HG03135 (cell line): Measurements from ENCODE around the gene CEP97.
"Not testable (repeated sequence)": the region's sequence is repeated elsewhere in the genome, so short reads cannot be mapped to it uniquely, and the experiment has no call there.

ENCODE experiments used
- ATAC-seq: cut with Tn5 transposase; IDR thresholded peaks from one replicate; pipeline ENCODE4 v1.9.1; 2021; ENCODE audit warnings: mild to moderate bottlenecking, moderate library complexity; ENCODE audit not compliant: unreplicated experiment

Gene CEP97, protein sequence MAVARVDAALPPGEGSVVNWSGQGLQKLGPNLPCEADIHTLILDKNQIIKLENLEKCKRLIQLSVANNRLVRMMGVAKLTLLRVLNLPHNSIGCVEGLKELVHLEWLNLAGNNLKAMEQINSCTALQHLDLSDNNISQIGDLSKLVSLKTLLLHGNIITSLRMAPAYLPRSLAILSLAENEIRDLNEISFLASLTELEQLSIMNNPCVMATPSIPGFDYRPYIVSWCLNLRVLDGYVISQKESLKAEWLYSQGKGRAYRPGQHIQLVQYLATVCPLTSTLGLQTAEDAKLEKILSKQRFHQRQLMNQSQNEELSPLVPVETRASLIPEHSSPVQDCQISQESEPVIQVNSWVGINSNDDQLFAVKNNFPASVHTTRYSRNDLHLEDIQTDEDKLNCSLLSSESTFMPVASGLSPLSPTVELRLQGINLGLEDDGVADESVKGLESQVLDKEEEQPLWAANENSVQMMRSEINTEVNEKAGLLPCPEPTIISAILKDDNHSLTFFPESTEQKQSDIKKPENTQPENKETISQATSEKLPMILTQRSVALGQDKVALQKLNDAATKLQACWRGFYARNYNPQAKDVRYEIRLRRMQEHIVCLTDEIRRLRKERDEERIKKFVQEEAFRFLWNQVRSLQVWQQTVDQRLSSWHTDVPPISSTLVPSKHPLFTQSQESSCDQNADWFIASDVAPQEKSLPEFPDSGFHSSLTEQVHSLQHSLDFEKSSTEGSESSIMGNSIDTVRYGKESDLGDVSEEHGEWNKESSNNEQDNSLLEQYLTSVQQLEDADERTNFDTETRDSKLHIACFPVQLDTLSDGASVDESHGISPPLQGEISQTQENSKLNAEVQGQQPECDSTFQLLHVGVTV

DNA sequence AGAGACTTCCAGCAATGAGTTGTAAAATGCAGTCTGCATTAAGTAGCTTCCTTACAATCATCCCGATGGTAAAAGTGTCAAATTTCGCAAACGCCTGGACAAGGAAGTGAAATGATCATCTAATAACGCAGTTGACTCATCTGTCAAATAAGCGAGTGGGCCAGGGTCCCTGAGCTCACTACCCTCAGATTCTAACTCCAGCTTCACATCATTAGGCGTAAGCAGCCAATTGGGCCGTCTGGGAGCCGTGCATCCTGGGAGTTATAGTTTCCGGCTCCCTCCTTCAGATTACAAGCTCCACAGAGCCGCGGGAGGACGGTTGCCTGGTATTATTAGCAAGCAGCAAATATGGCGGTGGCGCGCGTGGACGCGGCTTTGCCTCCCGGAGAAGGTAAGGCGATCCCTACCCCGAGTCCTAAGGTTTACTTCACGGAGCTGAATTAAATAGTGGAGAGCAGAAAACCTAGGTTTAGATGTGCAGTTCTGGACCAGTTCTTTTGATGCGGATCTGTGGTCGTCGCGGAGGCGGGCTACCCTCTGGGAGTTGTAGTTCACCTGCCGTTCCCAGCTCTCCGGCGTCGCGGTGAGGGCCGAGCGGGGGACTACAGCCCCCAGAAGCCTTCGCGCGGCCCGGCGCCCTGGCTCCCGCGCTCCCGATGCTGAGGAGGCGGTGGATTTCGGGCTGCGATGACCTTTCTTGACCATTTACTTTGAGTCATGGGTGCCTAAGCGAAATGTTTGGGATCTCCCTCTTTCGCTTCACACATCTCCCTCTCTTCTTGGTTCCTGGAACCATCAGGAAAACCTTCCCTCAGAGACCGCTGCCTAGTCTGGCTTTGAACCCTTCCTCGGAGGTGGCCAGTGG lies at the start of gene CEP97:
Gene CEP97 (plus strand): TSS at position 286 of the 865 bp plus-strand sequence. CDS start 63 bp downstream, at position 349.
- ATAC-seq: peak; percentile 91

DNA sequence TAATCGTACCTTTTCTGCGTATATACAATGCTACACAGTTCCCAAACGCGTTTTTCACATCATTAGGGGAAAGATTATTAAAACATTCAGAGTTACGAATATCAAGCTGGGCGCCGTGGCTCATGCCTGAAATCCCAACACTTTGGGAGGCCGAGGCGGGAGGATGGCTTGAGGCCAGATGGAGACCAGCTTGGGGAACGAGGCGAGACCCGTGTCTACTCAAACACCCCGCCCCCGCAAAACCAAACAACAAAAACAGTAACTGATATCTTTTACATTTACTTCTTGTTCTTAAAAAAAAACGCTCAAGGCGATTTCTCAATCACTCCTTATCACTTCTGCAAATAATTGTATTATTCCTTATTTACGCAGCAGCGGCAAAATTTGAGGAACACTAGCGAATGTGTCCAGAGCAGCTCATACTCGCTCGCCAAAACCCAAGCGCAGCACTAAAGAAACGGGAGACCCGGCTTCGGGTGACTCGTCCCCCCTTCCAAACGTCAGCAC lies 48.7 kb upstream of the CEP97 start:
- ATAC-seq: no peak

DNA sequence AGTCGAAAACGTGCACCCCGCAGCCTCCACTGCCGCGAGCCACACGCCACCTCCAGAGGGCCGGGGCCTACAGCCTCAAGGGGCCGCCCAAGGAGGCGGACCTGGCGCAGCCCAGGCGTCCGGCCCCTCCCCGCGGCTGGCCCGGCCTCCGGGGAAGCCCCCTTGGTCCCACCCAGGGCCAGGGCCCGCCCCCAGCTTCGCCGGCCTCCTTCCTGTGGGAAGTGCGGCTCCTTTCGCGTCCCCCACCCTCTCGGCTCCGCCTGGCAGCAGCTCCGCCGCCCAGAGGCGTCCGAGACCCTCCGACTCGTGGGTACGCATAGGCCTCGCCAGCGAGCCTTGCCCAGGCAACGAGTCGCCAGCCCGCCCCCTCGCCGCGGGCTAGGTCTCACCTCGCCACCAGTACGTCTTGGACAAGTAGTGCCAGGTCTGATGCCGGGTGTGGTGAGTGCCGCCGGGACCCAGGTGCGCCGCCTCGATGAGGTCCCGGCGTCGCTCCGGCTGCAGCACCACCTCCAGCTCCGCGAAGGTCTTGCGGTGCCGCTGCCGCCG lies 48.1 kb upstream of the CEP97 start:
- ATAC-seq: peak; percentile 87

DNA sequence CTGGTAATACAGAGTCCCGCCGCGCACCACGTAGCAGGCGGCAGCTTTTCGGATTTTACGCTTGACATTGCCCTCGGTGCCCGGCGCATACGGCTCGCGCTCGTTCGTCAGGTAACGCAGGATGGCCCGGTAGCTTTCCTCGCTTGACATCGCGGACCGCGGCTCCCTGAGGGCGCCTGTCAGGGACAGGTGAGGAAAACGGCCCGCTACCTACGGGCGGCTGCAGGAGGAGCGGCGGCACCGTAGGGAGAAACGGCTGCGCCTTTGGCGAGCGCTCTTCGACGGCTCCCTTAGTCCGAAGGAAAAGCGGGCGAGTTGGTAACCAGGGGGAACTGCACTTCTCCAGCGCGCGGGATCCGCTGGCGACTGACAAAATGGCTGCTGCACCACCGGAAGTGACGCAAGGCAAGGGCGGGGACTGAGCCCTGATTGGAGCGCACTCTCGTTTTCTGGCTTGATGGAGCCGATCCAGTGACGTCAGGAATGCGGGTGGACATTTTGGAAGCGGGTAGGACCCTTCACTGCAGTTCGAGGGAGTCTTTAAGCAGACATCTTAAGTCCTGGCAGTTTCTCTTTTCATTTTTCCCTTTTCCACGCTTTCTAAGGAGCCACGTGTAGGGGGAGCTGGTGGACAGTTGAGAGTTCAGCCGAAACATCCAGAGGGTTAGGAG lies 47.5 kb upstream of the CEP97 start, which contains the start of gene ZBTB11:
Gene ZBTB11 (minus strand): TSS at position 368 of the 671 bp plus-strand sequence. CDS start 218 bp downstream, at position 150.
- peak; percentile 73 for ATAC-seq

DNA sequence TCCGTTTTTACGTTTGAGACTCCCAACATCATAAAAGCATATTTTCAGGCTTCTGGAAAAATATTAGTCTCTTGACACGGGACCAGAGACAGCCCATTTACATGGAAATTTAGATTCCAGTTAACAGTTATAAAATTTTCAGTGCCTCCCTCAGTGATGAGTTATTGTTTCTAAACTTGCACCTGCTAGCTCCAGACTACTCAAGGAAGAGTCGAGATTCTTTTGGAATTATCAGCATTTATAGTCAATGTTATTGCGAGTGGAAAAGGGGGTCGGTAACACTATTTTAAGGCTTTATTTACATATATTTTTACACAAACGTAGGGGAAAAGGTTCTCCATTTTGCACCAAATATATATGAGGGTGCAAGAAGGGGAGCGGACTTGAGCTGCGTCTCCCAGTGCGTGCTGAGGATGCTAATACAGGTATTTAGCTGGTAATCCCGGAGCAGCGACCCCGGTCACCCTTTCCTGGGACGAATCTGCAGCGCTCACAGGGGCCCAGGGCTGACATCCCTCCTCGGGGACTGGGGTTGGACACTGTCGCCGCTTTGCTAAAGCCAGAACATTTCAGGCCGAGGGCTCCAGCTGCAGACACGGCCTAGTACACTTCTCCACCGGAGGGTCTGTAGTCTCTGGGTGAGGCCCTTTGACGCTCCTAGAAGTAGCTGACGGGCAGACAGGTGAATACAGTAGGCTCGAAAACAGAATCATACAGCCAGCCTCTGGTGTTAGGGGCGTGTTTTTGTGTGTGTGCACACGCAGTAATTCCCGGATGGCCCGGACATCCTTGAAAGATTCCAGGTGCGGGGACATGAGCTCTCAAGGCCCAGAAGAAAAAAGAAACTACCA lies 46.8 kb upstream of the CEP97 start:
- ATAC-seq: no peak

DNA sequence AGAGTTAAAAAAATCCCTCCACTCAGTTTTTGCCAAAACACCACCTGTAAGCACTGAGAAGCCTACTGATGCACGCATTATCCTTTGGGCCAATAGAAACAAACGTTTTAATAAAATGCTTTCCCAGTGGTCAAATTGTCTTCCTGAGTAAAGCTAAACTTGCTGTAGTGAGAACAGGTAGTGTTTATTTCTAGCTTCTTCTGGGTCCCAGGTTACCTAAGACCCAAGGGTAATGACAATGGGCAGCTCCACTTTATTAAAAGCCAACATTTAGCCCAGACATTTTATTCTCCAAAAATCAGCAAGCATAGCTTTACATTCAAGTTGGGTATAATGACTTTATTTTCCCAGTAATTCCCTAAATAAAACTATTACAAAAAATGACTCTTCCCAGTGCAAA lies 45.6 kb upstream of the CEP97 start:
- not testable (repeated sequence) for ATAC-seq

DNA sequence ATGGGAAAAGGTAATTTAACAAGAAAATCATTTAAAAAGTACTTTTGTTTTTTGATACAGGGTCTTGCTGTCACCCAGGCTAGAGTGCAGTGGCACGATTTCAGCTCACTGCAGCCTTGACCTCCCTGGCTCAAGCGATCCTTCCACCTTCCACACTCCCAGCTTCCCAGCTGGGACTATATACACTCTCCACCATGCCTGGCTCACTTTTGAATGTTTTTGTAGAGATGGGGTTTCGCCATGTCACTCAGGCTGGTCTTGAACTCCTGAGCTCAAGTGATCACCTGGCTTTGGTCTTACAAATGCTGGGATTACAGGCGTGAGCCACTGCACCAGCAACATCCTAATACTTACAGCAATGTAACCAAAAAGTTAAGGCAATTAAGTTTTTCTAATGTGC lies 43.9 kb upstream of the CEP97 start:
- no peak for ATAC-seq

DNA sequence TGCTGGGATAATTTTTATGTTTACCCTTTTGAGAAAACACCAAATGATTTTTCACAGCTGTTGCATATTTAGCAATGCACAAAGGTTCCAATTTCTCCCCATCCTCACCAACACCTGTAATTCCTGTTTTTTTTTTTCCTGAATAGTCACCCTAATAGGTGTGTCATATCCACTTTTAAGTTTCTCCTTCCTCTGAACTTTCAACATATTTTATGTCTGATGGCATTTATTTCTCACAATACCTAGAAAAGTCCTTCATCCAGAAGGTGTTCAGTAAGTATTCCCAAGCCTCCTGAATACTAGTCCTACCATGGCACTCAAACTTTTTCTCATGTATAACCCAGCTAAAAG lies 39.4 kb upstream of the CEP97 start:
- no peak for ATAC-seq

DNA sequence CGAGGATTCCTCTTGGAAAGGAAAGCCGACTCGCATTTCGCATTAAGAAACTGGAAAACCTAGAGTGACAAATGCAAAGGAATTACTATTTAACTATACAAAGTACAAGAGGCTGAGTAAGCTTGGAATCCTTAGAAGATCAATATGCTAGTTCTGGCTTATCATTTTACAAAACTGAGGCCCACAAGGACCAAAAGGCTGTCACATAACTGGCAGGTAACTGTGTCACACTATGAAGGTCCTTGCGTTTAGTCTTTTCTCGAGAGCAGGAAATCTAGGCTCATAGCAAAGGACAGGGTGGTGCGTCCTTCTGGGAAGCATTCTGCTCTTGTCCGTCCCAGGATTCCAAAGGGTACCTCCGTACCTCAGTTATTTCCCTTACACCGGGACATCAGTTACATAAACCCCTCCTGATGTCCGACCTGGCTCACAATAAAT lies 38.5 kb upstream of the CEP97 start:
- no peak for ATAC-seq

DNA sequence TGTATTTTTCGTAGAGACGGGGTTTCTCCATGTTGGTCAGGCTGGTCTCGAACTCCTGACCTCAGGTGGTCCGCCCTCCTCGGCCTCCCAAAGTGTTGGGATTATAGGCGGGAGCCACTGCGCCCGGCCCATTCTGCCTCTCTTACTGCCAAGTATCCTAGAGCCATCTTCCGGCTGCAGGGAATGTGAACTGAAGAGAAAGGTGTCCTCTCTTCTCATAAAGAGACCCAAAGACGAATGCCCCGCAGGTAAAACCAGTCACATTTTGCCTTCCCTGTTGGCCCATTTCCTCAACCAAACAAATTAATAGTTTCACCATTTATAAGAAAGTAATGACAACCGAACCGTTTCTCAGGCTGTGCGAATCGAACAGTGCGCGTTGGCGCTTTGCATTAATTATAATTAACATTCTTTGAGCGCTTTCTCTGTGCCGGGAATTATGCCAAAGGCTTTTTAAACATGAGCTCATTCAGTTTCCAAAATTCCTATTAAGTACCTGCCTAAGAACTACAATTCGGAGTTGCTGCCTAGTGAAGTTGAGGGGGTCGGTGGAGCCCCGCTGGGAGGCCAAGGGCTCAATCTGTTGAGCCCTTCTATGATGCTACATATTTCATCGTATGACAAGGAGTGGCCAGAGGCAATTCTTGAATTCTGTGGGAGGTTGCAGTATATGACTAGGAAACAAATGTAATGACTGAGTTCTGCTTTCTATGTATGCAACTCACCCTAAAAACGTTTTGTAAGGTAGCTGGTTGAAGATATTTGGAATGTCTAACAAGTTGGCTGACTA lies 37.1 kb upstream of the CEP97 start:
- ATAC-seq: no peak

DNA sequence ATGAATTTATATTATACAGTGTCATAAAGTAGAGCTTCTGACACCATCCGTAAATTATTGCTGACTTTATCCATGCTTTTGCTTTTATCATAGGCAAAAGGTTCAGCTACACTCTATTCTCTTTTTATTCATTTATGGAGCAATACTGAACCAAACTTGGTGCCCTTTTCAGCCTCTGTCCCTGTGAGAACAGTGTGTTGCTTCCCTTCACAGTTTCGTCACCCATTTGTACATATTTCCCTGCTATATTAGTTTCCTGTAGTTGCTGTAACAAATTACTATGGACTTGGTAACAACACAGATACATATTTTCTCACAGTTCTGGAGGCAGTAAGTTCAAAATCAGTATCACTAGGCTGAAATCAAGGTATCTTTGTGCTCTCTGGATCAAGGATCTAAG lies 35.1 kb upstream of the CEP97 start:
- no peak for ATAC-seq

DNA sequence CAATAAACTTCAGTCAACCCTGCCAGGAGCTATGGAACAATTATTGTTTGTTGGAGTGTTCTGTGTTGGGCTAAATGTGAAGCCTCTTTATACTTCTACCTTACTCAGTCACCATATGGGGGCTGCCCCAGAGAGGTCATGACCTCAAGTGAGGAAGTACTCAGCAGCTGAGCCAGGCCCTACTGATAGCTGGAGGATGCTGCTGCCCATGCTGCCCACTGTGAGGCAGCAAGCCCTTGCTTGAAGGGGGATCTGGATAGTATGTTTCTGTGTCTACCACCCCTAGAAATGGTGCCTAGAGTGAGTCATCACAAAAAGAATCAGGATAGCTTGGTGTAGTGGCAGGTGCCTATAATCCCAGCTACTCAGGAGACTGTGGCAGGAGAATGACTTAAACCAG lies 33.4 kb upstream of the CEP97 start:
- ATAC-seq: no peak

DNA sequence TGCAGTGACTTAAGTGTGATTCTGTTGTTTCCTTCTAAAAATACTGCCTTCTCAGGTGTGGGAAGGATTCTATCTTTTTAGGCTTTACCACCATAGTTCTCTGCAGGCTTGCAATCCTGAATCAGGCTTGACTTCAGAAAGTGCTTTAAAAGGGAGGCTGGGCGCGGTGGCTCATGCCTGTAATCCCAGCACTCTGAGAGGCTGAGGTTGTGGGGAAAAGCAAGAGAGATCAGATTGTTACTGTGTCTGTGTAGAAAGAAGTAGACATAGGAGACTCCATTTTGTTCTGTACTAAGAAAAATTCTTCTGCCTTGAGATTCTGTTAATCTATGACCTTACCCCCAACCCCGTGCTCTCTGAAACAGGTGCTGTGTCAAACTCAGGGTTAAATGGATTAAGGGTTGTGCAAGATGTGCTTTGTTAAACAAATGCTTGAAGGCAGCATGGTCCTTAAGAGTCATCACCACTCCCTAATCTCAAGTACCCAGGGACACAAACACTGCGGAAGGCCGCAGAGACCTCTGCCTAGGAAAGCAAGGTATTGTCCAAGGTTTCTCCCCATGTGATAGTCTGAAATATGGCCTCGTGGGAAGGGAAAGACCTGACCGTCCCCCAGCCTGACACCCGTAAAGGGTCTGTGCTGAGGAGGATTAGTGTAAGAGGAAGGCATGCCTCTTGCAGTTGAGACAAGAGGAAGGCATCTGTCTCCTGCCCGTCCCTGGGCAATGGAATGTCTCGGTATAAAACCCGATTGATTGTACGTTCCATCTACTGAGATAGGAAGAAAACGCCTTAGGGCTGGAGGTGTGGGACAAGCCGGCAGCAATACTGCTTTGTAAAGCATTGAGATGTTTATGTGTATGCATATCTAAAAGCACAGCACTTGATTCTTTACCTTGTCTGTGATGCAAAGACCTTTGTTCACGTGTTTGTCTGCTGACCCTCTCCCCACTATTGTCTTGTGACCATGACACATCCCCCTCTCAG lies 32.4 kb upstream of the CEP97 start:
- ATAC-seq: not testable (repeated sequence)

DNA sequence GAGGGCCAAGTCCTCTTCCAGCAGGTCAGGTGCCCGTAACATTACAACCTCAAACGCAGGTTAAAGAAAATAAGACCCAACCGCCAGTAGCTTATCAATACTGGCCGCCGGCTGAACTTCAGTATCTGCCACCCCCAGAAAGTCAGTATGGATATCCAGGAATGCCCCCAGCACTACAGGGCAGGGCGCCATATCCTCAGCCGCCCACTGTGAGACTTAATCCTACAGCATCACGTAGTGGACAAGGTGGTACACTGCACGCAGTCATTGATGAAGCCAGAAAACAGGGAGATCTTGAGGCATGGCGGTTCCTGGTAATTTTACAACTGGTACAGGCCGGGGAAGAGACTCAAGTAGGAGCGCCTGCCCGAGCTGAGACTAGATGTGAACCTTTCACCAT lies 30.9 kb upstream of the CEP97 start:
- ATAC-seq: not testable (repeated sequence)

DNA sequence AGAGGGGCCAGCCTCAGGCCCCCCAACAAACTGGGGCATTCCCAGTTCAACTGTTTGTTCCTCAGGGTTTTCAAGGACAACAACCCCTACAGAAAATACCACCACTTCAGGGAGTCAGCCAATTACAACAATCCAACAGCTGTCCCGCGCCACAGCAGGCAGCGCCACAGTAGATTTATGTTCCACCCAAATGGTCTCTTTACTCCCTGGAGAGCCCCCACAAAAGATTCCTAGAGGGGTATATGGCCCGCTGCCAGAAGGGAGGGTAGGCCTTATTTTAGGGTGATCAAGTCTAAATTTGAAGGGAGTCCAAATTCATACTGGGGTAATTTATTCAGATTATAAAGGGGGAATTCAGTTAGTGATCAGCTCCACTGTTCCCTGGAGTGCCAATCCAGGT lies 29.6 kb upstream of the CEP97 start:
- ATAC-seq: not testable (repeated sequence)

DNA sequence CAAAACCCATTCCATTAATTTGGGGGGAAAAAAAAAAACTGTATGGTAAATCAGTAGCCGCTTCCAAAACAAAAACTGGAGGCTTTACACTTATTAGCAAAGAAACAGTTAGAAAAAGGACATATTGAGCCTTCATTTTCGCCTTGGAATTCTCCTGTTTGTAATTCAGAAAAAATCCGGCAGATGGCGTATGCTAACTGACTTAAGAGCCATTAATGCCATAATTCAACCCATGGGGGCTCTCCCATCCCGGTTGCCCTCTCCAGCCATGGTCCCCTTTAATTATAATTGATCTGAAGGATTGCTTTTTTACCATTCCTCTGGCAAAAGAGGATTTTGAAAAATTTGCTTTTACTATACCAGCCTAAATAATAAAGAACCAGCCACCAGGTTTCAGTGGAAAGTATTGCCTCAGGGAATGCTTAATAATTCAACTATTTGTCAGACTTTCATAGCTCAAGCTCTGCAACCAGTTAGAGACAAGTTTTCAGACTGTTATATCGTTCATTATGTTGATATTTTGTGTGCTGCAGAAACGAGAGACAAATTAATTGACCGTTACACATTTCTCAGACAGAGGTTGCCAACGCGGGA lies 28.5 kb upstream of the CEP97 start:
- ATAC-seq: no peak
